Mucosa of stomach (tissue), 1 donor: ENCODE results near the gene ZP4.

Source experiments
- H3K27me3 ChIP-seq: one replicate; pipeline ENCODE4 v1.7.0; 2013; ENCODE audit warnings: mild to moderate bottlenecking, low read length; ENCODE audit not compliant: control insufficient read depth, insufficient read depth
- H3K36me3 ChIP-seq: one replicate; pipeline ENCODE4 v1.7.0; 2013; ENCODE audit warnings: low read length; ENCODE audit not compliant: control insufficient read depth, insufficient read depth
- H3K4me1 ChIP-seq: one replicate; pipeline ENCODE4 v1.7.0; 2013; ENCODE audit warnings: mild to moderate bottlenecking, low read length; ENCODE audit not compliant: control insufficient read depth, insufficient read depth
- H3K4me3 ChIP-seq: one replicate; pipeline ENCODE4 v1.7.0; 2013; ENCODE audit warnings: low read length
- H3K9ac ChIP-seq: one replicate; pipeline ENCODE4 v1.7.0; 2013; ENCODE audit warnings: mild to moderate bottlenecking, low read length, moderate library complexity
- H3K9me3 ChIP-seq: one replicate; pipeline ENCODE4 v1.7.0; 2013; ENCODE audit warnings: mild to moderate bottlenecking, low read length, moderate library complexity; ENCODE audit not compliant: control insufficient read depth
- donor health status: Pancreatic carcinoma.

ZP4 gene

GRCh38 chr1:237901299-237901934 lies 10.7 kb upstream of the ZP4 start:
- Histone ChIP-seq H3K4me1 (no peaks in the 10 kb centered on the region), H3K27me3 (no peaks in the 10 kb centered on the region), H3K9ac (no peak overlapping the region), H3K9me3 (no peaks in the 10 kb centered on the region), H3K36me3 (no peaks in the 10 kb centered on the region), H3K4me3 (no peak overlapping the region)

- no peaks in the 10 kb centered on the region for H3K9me3 ChIP-seq
- no peaks in the 10 kb centered on the region for H3K4me1 ChIP-seq
- H3K27me3 ChIP-seq = no peaks in the 10 kb centered on the region
- H3K9ac ChIP-seq = no peak overlapping the region
- H3K36me3 ChIP-seq = no peaks in the 10 kb centered on the region
- no peak overlapping the region for H3K4me3 ChIP-seq
Measured at GRCh38 chr1:237895630-237896029, 4.9 kb upstream of the ZP4 start.

DNA sequence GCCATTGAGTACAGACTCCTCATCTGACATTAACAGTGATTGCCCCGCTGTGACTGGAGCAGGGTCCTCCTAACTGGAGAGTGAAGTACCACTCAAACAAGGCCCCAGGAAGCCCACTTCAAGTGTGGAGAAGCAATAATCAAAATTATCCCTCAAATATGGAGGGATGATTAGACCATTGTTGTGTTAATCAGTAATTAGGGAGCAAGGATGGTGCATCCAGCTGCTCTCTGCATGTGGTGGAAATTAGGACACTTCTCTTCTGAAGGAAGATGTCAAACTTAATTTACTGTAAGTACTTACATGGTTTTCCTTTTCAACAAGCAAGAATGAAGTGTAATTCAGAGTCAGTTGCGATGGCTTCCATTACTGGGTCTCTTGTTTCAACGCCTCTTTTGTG lies 3.4 kb upstream of the ZP4 start:
- no peak overlapping the region for H3K9ac ChIP-seq
- no peaks in the 10 kb centered on the region for H3K9me3 ChIP-seq
- H3K4me3 ChIP-seq = no peak overlapping the region
- H3K27me3 ChIP-seq = no peaks in the 10 kb centered on the region
- H3K4me1 ChIP-seq = no peaks in the 10 kb centered on the region
- H3K36me3 ChIP-seq = no peaks in the 10 kb centered on the region

DNA sequence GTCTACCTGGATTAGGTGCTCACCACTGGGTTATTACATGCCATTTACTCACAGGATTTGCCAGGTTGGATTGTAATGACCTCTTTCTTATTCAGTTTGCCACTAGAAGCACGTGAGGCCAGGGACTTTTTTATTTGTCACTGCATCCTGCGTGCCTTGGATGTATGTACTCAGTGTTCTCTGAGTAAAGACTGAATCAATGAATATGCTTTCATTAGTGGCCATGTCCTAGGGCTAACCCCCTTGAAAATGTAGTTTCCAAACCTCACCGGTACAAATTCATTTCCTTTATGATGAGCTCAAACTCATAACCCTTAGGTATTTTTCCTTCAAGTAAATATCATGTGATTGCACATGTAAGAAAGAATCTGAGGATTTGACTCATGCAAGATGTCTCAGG lies 1.3 kb upstream of the ZP4 start:
- no peak overlapping the region for H3K4me3 ChIP-seq
- no peak overlapping the region for H3K9ac ChIP-seq
- no peaks in the 10 kb centered on the region for H3K4me1 ChIP-seq
- no peaks in the 10 kb centered on the region for H3K9me3 ChIP-seq
- H3K27me3 ChIP-seq = no peaks in the 10 kb centered on the region
- no peaks in the 10 kb centered on the region for H3K36me3 ChIP-seq

- H3K4me1 ChIP-seq = no peaks in the 10 kb centered on the region
- H3K36me3 ChIP-seq = no peaks in the 10 kb centered on the region
Measured at GRCh38 chr1:237891266-237891665, 544 bp upstream of the ZP4 start.

DNA sequence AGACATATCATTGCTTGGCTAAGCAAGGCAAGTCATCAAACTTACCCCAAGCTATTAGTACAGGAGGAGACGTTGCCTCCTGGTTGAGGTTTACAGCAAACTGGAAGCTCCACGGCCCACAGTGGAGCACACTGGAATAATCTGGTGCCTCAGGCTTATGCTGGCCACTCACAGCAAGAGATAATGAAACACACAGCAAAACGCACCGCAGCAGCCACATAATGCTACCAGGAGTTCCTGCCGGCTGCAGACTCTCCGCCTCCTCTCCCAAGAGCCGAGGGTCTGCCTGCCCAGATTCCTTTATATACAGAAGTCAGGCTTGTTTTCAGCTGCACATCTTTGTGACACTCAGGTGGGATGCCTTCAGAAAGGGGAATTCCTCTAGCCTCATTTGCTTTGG lies 306 bp downstream of the ZP4 start:
- H3K9ac ChIP-seq = no peak overlapping the region
- H3K36me3 ChIP-seq = no peaks in the 10 kb centered on the region
- H3K4me3 ChIP-seq = no peak overlapping the region
- H3K27me3 ChIP-seq = no peaks in the 10 kb centered on the region
- H3K4me1 ChIP-seq = no peaks in the 10 kb centered on the region
- no peaks in the 10 kb centered on the region for H3K9me3 ChIP-seq

More at GRCh38 chr1:237891266-237891665, 544 bp upstream of the ZP4 start:
- H3K9me3 ChIP-seq = no peaks in the 10 kb centered on the region
- H3K9ac ChIP-seq = no peak overlapping the region
- no peaks in the 10 kb centered on the region for H3K27me3 ChIP-seq
- no peak overlapping the region for H3K4me3 ChIP-seq

DNA sequence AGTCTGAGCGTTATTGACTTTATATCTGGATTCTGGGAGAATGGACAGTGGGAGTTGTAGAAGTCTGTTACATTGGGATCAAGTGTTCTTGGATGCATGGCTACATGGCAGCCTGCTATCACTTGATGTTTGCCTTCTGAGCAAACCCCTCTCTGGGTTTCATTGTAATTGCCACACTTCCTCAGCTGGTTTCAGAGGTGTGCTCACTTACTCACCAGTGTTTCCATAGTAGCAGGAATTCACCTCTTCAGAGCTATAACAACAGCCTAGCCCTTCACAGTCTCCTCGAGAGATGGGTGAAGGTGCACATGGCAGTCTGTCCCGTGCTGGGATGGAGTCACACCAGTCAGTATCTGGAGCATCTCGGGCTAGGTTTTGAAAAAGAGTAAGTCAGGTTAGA lies 2.6 kb downstream of the ZP4 start:
- Histone ChIP-seq H3K27me3 (no peaks in the 10 kb centered on the region), H3K4me1 (no peaks in the 10 kb centered on the region), H3K9me3 (no peaks in the 10 kb centered on the region), H3K4me3 (no peak overlapping the region), H3K36me3 (no peaks in the 10 kb centered on the region), H3K9ac (no peak overlapping the region)

DNA sequence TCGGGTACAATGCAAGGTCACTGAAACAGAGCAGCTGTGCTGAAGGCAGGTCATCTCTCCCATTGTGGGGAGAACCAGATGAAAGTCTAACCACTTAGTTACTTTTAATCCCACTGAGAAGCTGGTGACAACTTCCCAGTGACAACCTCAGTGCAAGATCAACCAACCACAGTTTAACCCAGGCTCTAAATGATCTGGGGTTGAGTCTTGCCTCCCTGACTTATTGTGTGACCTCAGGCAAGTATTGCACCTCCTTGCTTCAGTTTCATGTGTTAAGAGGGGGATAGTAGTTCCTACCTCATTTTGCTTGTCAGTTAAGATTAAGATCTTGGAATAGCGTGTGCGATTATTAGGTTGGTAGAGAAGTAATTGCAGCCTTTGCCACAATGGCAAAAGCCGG lies 3.2 kb downstream of the ZP4 start:
- H3K4me3 ChIP-seq = no peak overlapping the region
- H3K9ac ChIP-seq = no peak overlapping the region
- H3K9me3 ChIP-seq = no peaks in the 10 kb centered on the region
- no peaks in the 10 kb centered on the region for H3K27me3 ChIP-seq
- no peaks in the 10 kb centered on the region for H3K4me1 ChIP-seq
- no peaks in the 10 kb centered on the region for H3K36me3 ChIP-seq

DNA sequence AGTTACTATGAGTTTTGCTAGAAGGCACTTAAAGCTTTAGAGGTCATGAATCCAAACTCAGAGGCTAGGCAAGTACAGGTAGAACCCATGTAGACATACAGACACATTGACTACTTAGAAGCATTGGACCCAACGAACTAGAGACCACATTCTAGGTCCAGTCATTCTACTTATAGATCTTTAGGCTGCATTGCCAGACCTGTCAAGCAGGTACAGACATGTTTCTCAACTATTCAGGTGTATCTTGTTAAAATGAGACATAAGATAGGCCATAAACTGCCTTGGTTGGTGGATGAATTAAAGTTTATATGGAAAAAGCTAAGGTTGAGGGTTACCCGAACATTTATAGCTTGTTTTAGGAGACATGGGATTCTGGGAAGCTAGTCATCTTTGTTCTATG lies 6.5 kb downstream of the ZP4 start:
- Histone ChIP-seq H3K27me3 (no peaks in the 10 kb centered on the region), H3K36me3 (no peaks in the 10 kb centered on the region), H3K4me3 (no peak overlapping the region)

GRCh38 chr1:237879195-237879594 lies 11.5 kb downstream of the ZP4 start:
- no peak overlapping the region for H3K9ac ChIP-seq
- H3K4me3 ChIP-seq = no peak overlapping the region
- H3K36me3 ChIP-seq = no peaks in the 10 kb centered on the region
- no peaks in the 10 kb centered on the region for H3K27me3 ChIP-seq
- no peaks in the 10 kb centered on the region for H3K4me1 ChIP-seq
- H3K9me3 ChIP-seq = no peaks in the 10 kb centered on the region

More for the DNA sequence above, 6.5 kb downstream of the ZP4 start:
- H3K4me1 ChIP-seq = no peaks in the 10 kb centered on the region
- no peaks in the 10 kb centered on the region for H3K9me3 ChIP-seq
- no peak overlapping the region for H3K9ac ChIP-seq

- no peaks in the 10 kb centered on the region for H3K36me3 ChIP-seq
- H3K4me3 ChIP-seq = no peak overlapping the region
- H3K9ac ChIP-seq = no peak overlapping the region
- no peaks in the 10 kb centered on the region for H3K9me3 ChIP-seq
- H3K4me1 ChIP-seq = no peaks in the 10 kb centered on the region
- H3K27me3 ChIP-seq = no peaks in the 10 kb centered on the region
Measured at GRCh38 chr1:237878406-237878805, 12.3 kb downstream of the ZP4 start.

GRCh38 chr1:237877631-237878030 lies 13.1 kb downstream of the ZP4 start:
- Histone ChIP-seq H3K4me1 (no peaks in the 10 kb centered on the region), H3K36me3 (no peaks in the 10 kb centered on the region), H3K9ac (no peak overlapping the region), H3K4me3 (no peak overlapping the region), H3K9me3 (no peaks in the 10 kb centered on the region), H3K27me3 (no peaks in the 10 kb centered on the region)

- Histone ChIP-seq H3K9me3 (no peaks in the 10 kb centered on the region), H3K4me3 (no peak overlapping the region), H3K27me3 (no peaks in the 10 kb centered on the region), H3K36me3 (no peaks in the 10 kb centered on the region), H3K9ac (no peak overlapping the region), H3K4me1 (no peaks in the 10 kb centered on the region)
Measured at GRCh38 chr1:237875291-237875690, 15.4 kb downstream of the ZP4 start.
